HepG2 (cell line): ENCODE measurements around the gene PNLIPRP2.

Source experiments
- EP300 ChIP-seq, 3 experiments: sonication (generic) in 1 of 3; formaldehyde crosslinking in 1 of 3; IDR thresholded peaks; 2 replicates each; pipeline versions ENCODE4 v1.5.1 to v1.6.1; 2011 to 2020; ENCODE audit warnings: low read depth in 2 of 3, low read length in 2 of 3, borderline replicate concordance in 1 of 3, improper control_type of control experiment in 1 of 3, mild to moderate bottlenecking in 1 of 3, missing genetic modification reagents in 1 of 3, moderate library complexity in 1 of 3
- JUN ChIP-seq: sonication (generic); formaldehyde crosslinking; IDR thresholded peaks from 2 replicates; pipeline ENCODE4 v1.4.0; 2020; ENCODE audit warnings: mild to moderate bottlenecking, missing genetic modification reagents
- KLF6 ChIP-seq: IDR thresholded peaks from 2 replicates; pipeline ENCODE4 v1.8.0; 2016; ENCODE audit warnings: missing biosample characterization, missing genetic modification reagents
- MXI1 ChIP-seq: IDR thresholded peaks from 3 replicates; pipeline ENCODE4 v1.6.1; 2012; ENCODE audit warnings: low read depth, low read length, inconsistent platforms, borderline replicate concordance
- POLR2A ChIP-seq, 2 experiments: IDR thresholded peaks; 2 replicates each; pipeline ENCODE4 v1.6.1; 2011; ENCODE audit warnings: low read depth in 2 of 2, low read length in 2 of 2, mild to moderate bottlenecking in 1 of 2, moderate library complexity in 1 of 2; ENCODE audit not compliant: insufficient read depth in 1 of 2
- SRY ChIP-seq: sonication (generic); formaldehyde crosslinking; IDR thresholded peaks from 2 replicates; pipeline ENCODE4 v1.8.0; 2022; ENCODE audit warnings: mild to moderate bottlenecking, missing genetic modification reagents
- TP53 ChIP-seq: sonication (generic); formaldehyde crosslinking; conservative IDR thresholded peaks from 2 replicates; pipeline ENCODE4 v1.4.0; 2020; ENCODE audit warnings: missing genetic modification reagents
- TRIM24 ChIP-seq: sonication (generic); formaldehyde crosslinking; IDR thresholded peaks from 2 replicates; pipeline ENCODE4 v1.8.0; 2022; ENCODE audit warnings: mild to moderate bottlenecking, missing genetic modification reagents
- TF ChIP-seq, protein P1 (sequence below): sonication (generic); formaldehyde crosslinking; IDR thresholded peaks from 2 replicates; pipeline ENCODE4 v1.5.1; 2020; ENCODE audit warnings: missing genetic modification reagents, mild to moderate bottlenecking, borderline replicate concordance
- TF ChIP-seq, protein P2 (sequence below): sonication (generic); formaldehyde crosslinking; IDR thresholded peaks from 2 replicates; pipeline ENCODE4 v1.5.0; 2020; ENCODE audit warnings: missing genetic modification reagents
- TF ChIP-seq, protein P3 (sequence below): sonication (generic); formaldehyde crosslinking; IDR thresholded peaks from 2 replicates; pipeline ENCODE4 v1.8.0; 2022; ENCODE audit warnings: missing genetic modification reagents, mild to moderate bottlenecking, moderate library complexity, borderline replicate concordance

DNA sequence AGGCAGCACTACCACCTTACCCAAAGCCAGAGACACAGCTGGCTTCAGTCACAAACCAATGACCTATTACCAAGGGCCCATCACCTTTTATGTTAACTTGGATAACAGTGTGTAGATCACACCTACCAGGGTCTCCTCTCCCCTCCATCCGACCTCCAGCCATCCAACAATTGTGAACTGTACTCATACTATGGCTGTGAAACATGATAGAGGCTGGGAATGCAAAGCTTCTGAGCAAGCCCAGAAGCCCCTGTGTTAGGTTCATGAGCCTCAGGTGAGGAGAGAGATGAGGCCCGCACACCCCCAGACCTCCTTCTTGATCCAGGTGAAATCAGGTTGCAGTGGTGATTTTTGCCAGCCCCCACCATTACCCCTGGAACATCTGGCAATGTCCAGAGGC is 47.7 kb downstream of the PNLIPRP2 start:
- TF ChIP-seq, protein P1, sequence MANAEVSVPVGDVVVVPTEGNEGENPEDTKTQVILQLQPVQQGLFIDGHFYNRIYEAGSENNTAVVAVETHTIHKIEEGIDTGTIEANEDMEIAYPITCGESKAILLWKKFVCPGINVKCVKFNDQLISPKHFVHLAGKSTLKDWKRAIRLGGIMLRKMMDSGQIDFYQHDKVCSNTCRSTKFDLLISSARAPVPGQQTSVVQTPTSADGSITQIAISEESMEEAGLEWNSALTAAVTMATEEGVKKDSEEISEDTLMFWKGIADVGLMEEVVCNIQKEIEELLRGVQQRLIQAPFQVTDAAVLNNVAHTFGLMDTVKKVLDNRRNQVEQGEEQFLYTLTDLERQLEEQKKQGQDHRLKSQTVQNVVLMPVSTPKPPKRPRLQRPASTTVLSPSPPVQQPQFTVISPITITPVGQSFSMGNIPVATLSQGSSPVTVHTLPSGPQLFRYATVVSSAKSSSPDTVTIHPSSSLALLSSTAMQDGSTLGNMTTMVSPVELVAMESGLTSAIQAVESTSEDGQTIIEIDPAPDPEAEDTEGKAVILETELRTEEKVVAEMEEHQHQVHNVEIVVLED (CRISPR knock-in tag) = no peak
- TF ChIP-seq, protein P2, sequence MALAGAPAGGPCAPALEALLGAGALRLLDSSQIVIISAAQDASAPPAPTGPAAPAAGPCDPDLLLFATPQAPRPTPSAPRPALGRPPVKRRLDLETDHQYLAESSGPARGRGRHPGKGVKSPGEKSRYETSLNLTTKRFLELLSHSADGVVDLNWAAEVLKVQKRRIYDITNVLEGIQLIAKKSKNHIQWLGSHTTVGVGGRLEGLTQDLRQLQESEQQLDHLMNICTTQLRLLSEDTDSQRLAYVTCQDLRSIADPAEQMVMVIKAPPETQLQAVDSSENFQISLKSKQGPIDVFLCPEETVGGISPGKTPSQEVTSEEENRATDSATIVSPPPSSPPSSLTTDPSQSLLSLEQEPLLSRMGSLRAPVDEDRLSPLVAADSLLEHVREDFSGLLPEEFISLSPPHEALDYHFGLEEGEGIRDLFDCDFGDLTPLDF (CRISPR knock-in tag) = no peak
- no peak for TF ChIP-seq SRY (CRISPR knock-in tag)
- no peak for TF ChIP-seq KLF6 (CRISPR knock-in tag)
- no peak for TF ChIP-seq JUN (CRISPR knock-in tag)
- no peak for TF ChIP-seq EP300 (IDR thresholded peaks at IDR 0.05; ENCODE audit: low read depth in 2 of 2, low read length in 2 of 2)
- no peak for TF ChIP-seq EP300 (CRISPR knock-in tag; IDR thresholded peaks at IDR 0.05; ENCODE audit: borderline replicate concordance)
- TF ChIP-seq MXI1 = no peak
- TF ChIP-seq, protein P3, sequence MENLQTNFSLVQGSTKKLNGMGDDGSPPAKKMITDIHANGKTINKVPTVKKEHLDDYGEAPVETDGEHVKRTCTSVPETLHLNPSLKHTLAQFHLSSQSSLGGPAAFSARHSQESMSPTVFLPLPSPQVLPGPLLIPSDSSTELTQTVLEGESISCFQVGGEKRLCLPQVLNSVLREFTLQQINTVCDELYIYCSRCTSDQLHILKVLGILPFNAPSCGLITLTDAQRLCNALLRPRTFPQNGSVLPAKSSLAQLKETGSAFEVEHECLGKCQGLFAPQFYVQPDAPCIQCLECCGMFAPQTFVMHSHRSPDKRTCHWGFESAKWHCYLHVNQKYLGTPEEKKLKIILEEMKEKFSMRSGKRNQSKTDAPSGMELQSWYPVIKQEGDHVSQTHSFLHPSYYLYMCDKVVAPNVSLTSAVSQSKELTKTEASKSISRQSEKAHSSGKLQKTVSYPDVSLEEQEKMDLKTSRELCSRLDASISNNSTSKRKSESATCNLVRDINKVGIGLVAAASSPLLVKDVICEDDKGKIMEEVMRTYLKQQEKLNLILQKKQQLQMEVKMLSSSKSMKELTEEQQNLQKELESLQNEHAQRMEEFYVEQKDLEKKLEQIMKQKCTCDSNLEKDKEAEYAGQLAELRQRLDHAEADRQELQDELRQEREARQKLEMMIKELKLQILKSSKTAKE (CRISPR knock-in tag) = no peak
- TF ChIP-seq TRIM24 (CRISPR knock-in tag) = no peak
- TF ChIP-seq TP53 = no peak
- TF ChIP-seq POLR2A (IDR thresholded peaks at IDR 0.05; ENCODE audit: insufficient read depth in 1 of 2, low read depth in 2 of 2, low read length in 2 of 2) = no peak
